Sciatic nerve (tissue), 2 donors: Measurements from ENCODE around the gene C2orf81. TPM values are rescaled to one million over a fixed set of nuclear protein-coding genes. Genes with fewer than 3 reads are reported as not detected.
"Not testable (repeated sequence)": the region's sequence is repeated elsewhere in the genome, so short reads cannot be mapped to it uniquely, and the experiment has no call there.

Experiments
- ATAC-seq: fragments of 200-7000 bp; cut with Tn5 transposase; one replicate; pipeline ENCODE4 v1.9.1; 2020; ENCODE audit warnings: mild to moderate bottlenecking, moderate library complexity
- DNase-seq: peaks from one replicate; pipeline ENCODE4 v3.0.0-alpha.2; 2020; ENCODE audit warnings: low spot score
- intact Hi-C: fragments of 100-400 bp; cut with DNase I; formaldehyde crosslinking; loops from one replicate; pipeline ENCODE4 v1.14.2; 2022
- total RNA-seq: library from RNA; stranded (reverse); fragmentation: NEBNext Ultra II Directional; extraction: Animal tissue kit (Norgen Biotek cat#: 25700); gene quantifications from one replicate; pipeline ENCODE4 v1.2.1, GENCODE V29; 2021
- donor health status: DM: no; HTN: no; CAD: no.
- donor health status: DM: no; HTN: no; CAD: no.

Gene C2orf81
- total RNA-seq, 1 donor from 2014 or later, result 4.4 TPM

DNA sequence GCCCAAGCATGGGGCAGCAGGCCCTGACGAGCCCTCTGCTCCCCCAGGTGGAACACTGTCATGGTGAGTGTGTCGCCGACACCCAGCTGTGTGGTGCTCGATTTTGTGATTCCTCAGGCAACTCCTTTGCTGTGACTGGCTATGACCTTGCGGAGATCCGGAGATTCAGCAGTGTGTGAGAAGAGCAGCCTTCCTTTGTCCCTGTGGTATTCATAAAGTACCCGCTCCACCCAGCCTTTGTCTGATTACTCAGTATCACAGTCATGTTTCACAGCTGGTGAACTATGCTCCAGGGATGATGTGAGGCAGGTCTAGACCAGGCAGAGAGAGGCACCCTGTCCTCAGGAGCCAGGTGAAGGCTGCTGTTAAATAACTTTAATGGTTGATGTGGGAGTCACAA, 4.1 kb upstream of the C2orf81 start:
- ATAC-seq (no peak), DNase-seq (no peak)
- intact Hi-C loops, result no loop called here

DNA sequence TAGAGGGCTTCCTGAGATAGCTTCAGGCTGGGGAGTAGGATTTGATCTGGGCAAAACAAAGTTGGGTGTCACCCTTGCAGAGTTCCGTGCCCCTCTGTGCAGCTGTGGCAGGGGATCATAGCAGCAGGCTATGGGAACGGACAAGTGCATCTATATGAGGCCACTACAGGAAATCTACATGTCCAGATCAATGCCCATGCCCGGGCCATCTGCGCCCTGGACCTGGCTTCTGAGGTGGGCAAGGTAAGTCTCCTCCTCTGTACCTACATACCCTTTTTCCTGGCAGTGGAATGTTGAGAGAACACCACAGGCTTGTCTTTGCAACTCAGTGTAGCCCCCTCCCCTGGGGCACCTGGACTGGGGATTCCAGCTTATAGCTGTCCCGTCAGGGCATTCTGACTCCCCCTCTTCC, 3.6 kb upstream of the C2orf81 start:
- DNase-seq (no peak), ATAC-seq (no peak)
- intact Hi-C loops, result no loop called here

DNA sequence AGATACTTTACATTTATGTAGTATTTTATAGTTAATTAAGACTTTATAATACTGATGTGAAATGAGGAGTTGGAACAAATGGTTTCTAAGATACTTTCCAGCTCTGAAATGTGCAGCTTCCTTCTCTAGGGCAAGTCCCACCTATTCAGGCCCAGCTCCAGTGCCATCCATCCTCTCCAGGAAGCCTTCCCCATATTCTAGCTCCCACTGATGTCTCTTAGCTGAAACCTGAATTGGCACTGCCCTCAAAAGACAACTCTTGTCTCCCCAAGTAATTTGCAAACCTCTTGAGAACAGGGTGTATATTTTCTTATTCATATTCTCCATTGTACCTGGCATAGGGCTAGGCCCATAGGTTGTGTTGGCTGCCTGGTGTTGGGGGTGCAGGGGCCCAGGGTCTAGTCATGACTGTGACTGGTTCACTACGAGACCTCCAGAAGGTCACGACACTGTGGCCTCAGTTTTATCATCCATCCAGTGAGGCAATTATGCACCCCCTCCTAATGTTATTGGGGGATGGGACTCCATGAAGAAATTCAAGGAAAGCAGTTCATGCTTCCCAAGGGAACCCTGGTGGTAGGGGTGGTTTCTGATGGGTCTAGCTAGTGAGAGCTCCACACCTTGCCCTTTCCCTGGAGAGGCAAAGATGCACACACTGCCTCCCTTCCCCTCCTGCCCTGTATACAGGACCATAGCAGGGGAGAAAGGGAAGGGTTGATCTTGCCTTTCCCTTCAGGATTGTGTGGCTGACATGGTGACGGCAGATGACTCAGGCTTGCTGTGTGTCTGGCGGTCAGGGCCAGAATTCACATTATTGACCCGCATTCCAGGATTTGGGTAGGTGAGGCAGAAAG, 2.9 kb upstream of the C2orf81 start:
- no peak for DNase-seq
- intact Hi-C loops, result no loop called here
- no peak for ATAC-seq

DNA sequence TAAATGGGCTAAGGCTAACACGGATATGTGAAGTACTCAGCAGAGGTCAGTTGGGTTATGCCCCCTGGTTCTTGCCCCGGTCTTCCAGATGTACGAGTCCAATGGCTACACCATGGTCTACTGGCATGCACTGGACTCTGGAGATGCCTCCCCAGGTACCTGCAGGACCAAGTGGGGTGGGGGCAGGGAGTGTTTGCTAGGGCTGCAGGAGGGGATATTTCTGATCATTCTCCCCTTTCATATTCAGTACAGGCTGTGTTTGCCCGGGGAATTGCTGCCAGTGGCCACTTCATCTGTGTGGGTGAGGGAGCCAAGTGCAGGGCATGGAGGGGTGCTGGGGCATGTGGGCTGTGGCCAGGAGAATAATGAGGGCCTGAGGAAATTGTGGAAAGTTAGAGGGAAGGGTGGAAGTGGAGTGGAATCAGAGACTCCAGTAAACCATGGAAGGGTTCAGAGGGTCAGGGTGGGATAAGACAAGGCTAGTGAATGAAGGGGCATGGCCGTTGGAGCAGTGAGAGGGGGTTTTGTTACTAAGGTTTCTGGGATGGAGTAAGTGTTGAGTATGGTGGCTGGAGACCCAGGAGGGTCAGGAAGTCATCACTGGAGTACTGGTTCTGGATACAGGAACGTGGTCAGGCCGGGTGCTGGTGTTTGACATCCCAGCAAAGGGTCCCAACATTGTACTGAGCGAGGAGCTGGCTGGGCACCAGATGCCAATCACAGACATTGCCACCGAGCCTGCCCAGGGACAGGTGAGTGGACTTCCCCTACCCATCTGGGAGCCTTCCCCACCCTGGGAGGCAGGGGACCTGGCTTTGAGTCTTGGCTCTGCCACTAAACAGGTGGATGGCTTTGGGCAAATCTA, 2.0 kb upstream of the C2orf81 start:
- no peak for DNase-seq
- ATAC-seq, result no peak
- intact Hi-C loops, result no loop called here

DNA sequence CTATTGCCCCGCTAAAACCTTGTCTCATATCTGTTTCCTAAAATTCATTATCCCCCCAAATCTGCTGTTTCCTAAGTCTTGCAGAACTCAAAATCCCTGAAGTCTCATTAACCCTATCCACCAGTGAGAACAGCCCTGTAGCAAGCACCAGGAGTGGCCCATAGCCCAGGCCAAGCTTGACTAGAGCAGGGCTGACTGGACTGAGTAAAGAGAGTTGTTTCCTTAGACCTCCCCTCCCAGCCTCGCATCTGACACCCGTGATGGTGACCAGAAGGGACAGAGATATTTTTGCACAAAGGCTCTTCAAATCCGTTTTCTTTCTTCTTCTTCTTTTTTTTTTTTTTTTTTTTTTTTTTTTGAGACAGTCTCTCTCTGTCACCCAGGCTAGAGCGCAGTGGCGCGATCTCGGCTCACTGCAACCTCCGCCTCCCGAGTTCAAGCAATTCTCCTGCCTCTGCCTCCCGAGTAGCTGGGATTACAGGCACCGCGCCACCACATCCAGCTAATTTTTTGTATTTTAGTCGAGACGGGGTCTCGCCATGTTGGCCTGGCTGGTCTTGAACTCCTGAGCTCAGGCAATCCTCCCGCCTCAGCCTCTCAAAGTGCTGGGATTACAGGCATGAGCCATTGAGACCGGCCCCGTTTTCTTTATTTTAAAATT, 846 bp downstream of the C2orf81 start:
- DNase-seq, ATAC-seq, intact Hi-C loops: not testable (repeated sequence)

DNA sequence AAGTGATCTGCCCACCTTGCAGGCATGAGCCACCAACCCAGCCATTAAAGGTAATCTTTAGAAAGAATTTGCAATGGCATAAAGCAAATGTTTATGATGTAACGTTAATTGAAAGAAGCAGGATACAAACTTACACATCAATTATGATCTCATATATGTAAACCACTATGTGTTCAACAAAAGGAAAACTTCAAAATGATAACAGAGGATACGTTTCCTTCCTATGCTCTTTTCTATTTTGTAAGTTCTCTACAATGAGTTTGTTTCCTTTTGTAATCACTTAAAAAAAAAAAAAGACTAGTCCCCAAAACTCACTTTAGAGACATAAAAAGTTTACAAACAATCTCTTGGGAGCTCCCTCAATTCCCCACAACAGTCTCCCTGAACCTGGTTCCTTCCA, 1.4 kb downstream of the C2orf81 start:
- ATAC-seq, result no peak
- intact Hi-C loops, result no loop called here
- no peak for DNase-seq

DNA sequence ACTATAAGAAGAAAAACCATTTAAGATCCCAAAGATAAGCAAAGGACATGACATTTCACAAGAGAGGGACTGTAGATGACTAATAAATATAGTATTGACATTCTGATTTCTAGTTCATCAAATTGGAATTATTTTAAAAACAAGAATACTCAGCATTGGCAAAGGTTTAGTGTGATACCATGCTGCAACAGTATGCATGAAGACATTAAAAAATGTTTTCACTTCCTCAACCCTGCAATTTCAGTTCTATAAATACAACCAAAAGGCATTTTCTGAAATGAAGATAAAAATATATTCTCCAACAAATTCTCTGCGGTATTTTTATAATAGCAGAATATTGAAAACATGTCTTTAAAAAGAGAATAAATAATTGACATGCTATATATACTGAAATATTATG, 2.1 kb downstream of the C2orf81 start:
- no peak for ATAC-seq
- no peak for DNase-seq
- intact Hi-C loops, result no loop called here

DNA sequence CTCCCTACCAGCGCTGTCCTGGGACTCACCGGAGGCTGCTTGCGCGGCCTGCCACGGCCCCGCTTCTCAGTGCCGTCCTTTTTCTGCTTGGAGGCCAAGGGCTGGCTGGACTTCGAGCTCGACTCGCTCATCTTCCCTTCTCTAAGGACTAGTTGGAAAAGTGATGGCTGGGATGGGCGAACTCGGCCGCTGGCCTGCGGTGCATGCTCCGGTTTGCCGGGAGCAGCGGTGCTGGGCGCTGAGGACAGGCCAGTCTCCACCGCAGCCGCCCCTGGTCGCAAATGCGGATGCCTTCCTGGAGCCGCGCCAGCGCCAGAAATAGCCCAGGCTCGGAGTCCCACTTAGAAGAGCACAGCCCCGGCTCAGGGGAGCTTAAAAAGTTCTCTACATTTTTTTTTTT, 3.1 kb downstream of the C2orf81 start:
- ATAC-seq, result no peak
- intact Hi-C loops, result no loop called here
- DNase-seq, result no peak

DNA sequence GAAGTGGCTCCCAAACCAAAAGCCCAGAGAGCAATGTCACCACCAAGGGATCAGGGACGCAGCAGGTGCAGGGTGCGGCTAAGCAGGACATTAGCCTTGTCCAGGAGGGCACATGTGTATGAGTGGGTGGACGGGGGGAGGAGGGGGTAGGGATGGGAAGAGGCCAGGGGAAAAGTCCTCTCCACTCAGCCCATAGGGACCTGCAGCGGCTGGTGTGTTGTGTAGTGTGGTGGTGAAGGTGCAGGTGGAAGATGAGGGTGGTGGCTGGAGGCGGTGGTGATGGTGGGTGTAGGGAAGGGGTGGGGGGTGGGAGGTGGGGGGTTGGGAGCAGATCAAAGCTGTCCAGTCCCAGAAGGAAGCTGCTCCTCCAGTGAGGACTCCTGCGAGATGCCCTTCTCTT, 3.7 kb downstream of the C2orf81 start:
- ATAC-seq, result no peak
- no peak for DNase-seq
- intact Hi-C loops, result no loop called here

DNA sequence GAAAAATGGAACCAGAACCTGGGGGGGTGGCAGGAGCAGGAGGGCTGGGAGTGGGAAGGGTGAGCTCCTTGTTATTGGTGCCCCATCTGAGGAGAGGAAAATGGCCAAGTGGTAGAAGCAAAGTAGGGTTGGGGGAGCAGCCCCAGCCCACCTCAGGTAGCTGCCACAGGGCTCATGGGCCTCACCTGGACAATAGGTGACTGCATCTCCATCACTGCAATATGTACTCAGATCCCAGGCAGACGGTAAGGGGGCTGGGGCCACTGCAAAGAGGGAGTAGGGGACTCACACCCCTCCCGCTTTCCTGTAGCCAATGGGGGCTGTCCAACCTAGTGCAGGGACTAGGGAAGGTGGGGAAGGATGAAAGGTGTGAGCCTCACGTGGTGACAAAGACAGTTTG, 4.2 kb downstream of the C2orf81 start:
- no peak for ATAC-seq
- intact Hi-C loops, result no loop called here
- DNase-seq, result no peak

DNA sequence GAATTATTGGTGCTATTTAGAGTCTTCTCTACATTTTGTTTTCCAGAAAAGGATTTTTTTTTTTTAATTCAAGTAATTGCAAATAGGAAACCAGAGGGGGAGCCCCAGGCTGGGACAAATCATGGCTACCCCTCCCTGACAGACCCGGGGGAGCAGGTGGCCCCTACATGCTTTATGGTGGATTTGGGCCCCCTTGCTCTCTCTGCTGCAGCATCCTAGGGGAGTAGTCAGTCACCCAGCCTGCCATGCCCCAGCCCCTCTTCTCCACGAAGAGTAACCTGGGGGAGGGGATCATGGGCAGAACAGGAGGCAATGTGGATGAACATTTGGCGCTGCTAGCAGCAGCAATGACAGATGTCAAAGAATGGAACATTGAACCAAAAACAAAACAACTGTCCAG, 4.6 kb downstream of the C2orf81 start:
- intact Hi-C loops, result no loop called here
- ATAC-seq, result no peak
- DNase-seq, result no peak

DNA sequence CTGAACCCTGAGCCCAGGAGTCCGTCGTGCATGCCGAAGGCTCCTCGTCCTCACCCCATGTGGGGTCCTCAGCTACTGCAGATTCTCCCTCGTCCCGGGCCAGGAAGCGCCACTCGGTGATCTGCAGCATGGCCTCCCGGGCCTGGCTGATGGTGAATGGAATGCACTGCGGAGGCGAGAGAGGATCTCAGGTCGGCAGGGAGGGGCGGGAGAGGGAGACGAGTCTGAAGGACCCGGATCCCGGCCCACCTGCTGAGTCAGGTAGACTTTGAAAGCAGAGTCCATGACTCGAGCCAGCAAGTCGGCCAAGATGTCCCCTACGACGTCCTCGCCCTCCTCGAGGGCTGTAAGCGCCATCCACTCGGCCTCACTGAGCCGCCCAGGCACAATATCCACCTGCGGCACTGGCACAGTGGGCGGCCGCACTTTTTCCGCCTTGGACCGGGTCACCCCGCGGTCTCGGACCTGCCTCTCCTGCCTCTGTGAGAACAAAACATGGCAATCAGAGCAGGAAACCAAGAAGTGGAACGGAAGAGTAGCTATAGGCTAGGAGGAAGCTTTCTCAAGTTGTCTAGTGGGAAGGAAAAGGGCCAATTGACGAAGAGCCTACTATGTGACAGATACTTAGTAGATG, 5.5 kb downstream of the C2orf81 start:
- intact Hi-C loops, result no loop called here
- DNase-seq (no peak), ATAC-seq (peak; percentile 28)

DNA sequence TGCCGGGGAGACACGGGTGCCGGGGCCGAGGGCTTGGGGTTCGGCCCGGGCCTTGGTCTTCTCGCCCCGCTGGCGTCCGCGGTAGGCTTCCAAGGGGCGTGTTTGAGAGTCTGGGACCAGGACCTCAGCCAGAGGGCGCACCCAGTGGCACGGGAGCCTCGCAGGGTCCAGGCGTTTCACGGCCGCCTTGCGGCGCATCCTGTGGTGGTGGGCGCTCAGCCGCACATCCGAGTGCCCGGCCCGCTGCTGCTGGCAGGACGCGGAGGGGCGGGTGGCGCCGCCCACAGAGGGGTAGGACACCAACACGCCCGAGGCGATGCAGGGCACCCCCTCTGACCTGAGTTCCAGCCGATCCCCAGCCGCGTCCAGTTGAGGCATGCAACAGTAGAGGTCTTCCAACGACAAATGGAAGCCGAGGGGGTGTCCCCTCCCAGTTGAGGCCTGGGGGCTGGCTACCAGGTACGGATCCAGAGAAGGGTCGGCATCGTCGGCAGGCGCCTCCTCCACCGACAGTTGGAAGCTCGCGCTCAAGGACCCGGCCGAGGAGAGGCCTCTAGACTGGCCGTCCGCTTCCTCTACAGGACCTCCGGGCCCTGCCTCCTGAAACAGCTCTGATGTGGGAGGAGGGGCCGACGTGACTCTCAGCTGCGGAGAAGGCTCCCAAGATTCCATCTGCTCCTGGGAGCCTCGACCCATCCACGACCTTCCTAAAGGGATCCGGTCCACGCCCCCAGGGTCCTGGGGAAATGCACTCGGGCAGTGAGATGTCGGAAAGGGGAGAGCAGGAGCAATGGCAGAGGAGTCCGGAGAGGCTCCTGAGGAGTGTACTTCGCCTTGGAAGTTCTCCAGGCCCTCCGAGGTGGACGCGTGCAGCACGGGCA, 6.3 kb downstream of the C2orf81 start:
- intact Hi-C loops, result no loop called here
- ATAC-seq (peak; percentile 85), DNase-seq (peak; percentile 80)

DNA sequence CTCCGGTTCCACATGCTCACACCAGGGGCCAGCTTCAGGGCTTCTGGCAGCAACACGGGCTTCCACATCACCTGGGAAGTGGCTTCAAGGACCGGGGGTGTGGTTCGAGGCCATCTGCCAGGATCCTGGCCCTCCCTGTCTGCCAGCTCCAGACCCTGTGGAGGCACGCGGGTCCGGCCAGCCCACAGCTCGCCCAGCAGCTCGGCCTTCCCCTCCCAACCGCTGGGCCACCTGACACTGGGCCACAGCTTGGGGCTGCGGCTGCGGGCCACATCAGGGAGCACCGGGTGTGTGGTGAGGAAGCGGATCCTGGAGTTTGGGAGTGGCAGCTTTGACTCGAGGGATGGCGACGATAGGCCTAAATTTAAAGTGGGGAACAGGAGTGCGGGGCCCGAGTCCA, 7.0 kb downstream of the C2orf81 start:
- ATAC-seq (peak; percentile 55), DNase-seq (peak; percentile 63)
- intact Hi-C loops, result no loop called here

DNA sequence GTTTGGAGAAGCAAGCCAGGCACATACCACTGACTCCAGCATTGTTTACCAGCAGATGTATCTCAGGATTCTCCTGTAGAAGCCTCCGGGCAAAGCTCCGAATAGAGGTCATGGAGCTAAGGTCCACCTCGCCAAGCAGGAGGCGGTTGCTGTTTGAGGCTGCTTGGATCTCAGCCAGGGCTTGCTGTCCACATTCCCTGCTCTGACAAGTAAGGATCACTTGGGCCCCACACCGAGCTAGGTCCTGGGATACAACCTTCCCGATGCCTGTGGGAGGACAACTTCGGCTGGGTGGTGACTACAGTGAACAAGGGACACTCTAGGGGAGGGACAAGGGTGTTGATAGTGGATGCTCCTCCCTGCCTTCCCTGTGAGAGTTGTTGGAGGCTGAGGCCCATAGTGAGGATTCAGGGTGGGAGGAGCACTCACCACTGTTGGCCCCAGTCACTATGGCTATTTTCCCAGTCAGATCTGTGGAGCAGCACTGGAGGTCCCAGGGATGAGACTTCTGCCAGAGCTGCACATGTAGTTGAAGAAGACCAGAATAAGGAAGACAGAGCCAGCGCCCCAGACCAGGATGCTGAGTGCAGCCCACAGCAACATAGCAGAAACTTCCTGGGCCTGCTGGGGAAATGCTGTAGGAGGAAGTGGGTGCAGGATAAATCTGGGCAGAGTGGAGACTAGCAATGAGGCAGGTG, 8.3 kb downstream of the C2orf81 start:
- DNase-seq (no peak), ATAC-seq (peak; percentile 2)
- intact Hi-C loops, result no loop called here

DNA sequence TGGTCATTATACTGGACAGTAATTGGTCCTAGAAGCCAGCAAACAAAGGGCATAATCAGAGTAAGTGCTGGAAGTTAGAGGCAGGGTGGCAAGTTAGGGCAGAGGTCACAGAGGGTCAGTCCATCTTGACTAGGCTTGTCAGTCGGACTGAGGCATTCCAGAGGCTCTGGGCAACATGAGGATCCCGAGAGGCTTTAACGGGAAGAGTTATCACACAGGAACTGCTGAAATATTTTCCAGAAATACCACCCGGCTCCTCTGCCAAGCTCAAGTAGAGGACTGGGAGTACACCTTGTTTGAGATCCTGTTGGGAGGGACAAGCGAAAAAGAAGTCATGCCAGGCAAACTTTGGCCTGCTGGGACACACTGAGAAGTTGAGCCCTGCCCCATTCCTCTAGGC, 13.7 kb downstream of the C2orf81 start:
- ATAC-seq (no peak), DNase-seq (no peak)
- intact Hi-C loops, result no loop called here

DNA sequence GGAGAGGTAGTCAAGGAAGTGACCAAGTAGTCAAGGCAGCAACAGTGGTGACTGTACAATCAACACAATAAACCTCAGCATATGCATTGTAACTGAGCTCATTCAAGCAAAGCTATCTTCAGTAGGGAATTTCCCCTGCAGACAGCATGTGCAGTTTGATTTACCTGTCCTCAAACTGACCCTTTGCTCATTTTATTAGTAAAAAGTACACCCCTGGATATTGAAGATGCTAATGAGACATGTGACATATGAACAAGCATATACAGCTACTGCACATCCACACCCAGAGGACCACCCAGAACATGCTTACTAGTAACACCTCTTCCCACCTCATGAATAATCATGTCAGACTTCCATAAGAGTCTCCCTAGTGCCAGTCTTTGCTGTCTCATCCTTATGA, 15.4 kb downstream of the C2orf81 start:
- intact Hi-C loops, result no loop called here
- ATAC-seq, result no peak
- no peak for DNase-seq

DNA sequence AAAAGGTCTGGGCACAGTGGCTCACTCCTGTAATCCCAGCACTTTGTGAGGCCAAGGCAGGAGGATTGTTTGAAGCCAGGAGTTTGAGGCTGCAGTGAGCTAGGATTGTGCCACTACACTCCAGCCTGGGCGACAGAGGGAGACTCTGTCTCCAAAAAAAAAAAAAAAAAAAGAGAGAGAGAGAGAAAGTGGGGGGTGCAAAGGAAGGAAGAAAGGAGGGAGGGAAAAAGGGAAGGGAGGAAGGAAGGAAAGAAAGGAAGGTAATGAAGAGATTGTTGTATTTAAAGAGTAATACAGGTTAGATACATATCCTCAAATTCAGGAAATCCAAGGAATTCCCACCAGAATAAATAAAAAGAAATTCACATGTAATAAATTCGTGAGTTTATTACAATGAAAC, 19.5 kb downstream of the C2orf81 start:
- intact Hi-C loops, result no loop called here
- no peak for DNase-seq
- no peak for ATAC-seq
